ENCODE measurements around the gene PLXNA1. TPM values are rescaled to one million over a fixed set of nuclear protein-coding genes. Genes with fewer than 3 reads are reported as not detected.

The PLXNA1 gene
- polyA plus RNA-seq, 1 experiment = 57.2 TPM

GRCh38 chr3:126946405-126946804 is 36.5 kb upstream of the PLXNA1 start:
- Histone ChIP-seq H3K4me3 (ENCODE audit: low read depth, low read length) (no peak overlapping the region), H3K27me3 (ENCODE audit: control insufficient read depth, insufficient read depth, low read length) (no peaks in the 10 kb centered on the region), H3K36me3 (ENCODE audit: control insufficient read depth, insufficient read depth, low read length) (no peaks in the 10 kb centered on the region)
- TF ChIP-seq CTCF (IDR thresholded peaks at IDR 0.05; ENCODE audit: insufficient read depth, low read depth, low read length) = no peak
- no peak for DNase-seq (ENCODE audit: low read depth)
- CTCF ChIA-PET = interaction anchor here (1.4 kb wide), 1 partner anchor 10 kb away, joined by 4 read pairs; no protein-coding TSS in a partner anchor
- POLR2A ChIA-PET = no interaction called here

- DNase-seq (ENCODE audit: low read depth) = no peak
- no peaks in the 10 kb centered on the region for H3K27me3 ChIP-seq (ENCODE audit: control insufficient read depth, insufficient read depth, low read length)
- ChIA-PET POLR2A (no interaction called here), CTCF (interaction anchor here (1.0 to 1.4 kb wide), 2 partner anchors 11 to 195 kb away, joined by 3 to 4 read pairs; no protein-coding TSS in a partner anchor)
- H3K4me3 ChIP-seq (ENCODE audit: low read depth, low read length) = no peak overlapping the region
- H3K36me3 ChIP-seq (ENCODE audit: control insufficient read depth, insufficient read depth, low read length) = no peaks in the 10 kb centered on the region
- no peak for TF ChIP-seq CTCF (IDR thresholded peaks at IDR 0.05; ENCODE audit: insufficient read depth, low read depth, low read length)
Measured at GRCh38 chr3:126947429-126947828, 35.5 kb upstream of the PLXNA1 start.

DNA sequence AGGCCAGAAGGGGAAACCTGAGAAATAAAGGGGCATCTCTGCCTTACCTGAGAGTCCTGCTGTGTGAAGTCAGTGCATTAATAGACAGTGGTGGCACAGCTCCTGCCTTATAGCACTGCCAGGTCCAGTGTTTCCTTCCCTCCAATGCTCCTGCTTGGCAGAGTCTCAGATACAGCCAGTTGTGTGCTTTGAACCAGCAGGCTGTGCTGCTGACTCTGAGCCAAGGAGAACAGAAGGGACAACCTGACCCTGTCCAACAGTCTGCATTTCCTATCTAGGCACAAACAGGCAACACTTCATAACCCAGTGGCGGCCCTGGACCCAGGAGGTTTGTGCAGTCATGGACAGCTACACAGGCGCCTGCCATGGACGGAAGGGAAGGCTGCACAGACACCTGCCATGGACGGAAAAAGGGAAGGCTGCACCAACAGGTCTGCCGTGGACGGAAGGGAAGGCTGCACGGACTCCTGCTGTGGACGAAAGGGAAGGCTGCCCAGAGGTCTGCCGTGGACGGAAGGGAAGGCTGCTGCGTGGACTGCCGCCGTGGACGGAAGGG is 33.9 kb upstream of the PLXNA1 start:
- Histone ChIP-seq H3K27me3 (ENCODE audit: control insufficient read depth, insufficient read depth, low read length) (no peaks in the 10 kb centered on the region), H3K4me3 (ENCODE audit: low read depth, low read length) (no peak overlapping the region), H3K36me3 (ENCODE audit: control insufficient read depth, insufficient read depth, low read length) (no peaks in the 10 kb centered on the region)
- CTCF ChIA-PET = no interaction called here
- no peak for TF ChIP-seq CTCF (IDR thresholded peaks at IDR 0.05; ENCODE audit: insufficient read depth, low read depth, low read length)
- no peak for DNase-seq (ENCODE audit: low read depth)
- POLR2A ChIA-PET = no interaction called here

DNA sequence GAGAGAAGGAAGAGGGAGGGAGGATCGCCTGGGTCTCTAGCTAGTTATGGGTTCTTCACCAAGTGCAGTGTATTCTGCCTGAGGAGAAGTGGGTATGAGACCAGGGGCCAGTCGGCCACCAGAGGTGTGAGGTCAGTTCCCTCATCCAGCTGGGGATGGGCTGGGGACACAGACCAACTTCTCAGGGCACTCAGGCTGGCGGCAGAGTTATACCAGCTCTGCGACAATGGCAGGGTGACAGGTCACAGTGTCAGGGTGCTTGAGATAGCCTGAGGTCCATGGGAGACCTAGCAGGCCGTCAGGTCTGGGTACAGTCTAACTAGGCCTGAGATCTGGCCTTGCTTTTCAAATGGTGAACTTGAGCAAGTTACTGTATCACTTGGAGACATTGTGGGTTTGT is 31.4 kb upstream of the PLXNA1 start:
- Histone ChIP-seq H3K36me3 (ENCODE audit: control insufficient read depth, insufficient read depth, low read length) (no peaks in the 10 kb centered on the region), H3K4me3 (ENCODE audit: low read depth, low read length) (no peak overlapping the region), H3K27me3 (ENCODE audit: control insufficient read depth, insufficient read depth, low read length) (no peaks in the 10 kb centered on the region)
- TF ChIP-seq CTCF (IDR thresholded peaks at IDR 0.05; ENCODE audit: insufficient read depth, low read depth, low read length) = no peak
- CTCF ChIA-PET = interaction anchor here (1.0 kb wide), 1 partner anchor 20 kb away, joined by 4 read pairs; no protein-coding TSS in a partner anchor
- no peak for DNase-seq (ENCODE audit: low read depth)
- POLR2A ChIA-PET = no interaction called here

GRCh38 chr3:126952261-126952982 is 30.5 kb upstream of the PLXNA1 start:
- ChIA-PET POLR2A (no interaction called here), CTCF (no interaction called here)
- Histone ChIP-seq H3K36me3 (ENCODE audit: control insufficient read depth, insufficient read depth, low read length) (no peaks in the 10 kb centered on the region), H3K27me3 (ENCODE audit: control insufficient read depth, insufficient read depth, low read length) (no peaks in the 10 kb centered on the region), H3K4me3 (ENCODE audit: low read depth, low read length) (no peak overlapping the region)
- no peak for TF ChIP-seq CTCF (IDR thresholded peaks at IDR 0.05; ENCODE audit: insufficient read depth, low read depth, low read length)
- no peak for DNase-seq (ENCODE audit: low read depth)
